ENCODE measurements around the gene PIEZO2.

- no peak for TF ChIP-seq EZH2 (IDR thresholded peaks at IDR 0.05)
- no peak for TF ChIP-seq POLR2AphosphoS5 (IDR thresholded peaks at IDR 0.05; ENCODE audit: borderline replicate concordance, low read depth, low read length)
- TF ChIP-seq FOXP2 (optimal IDR thresholded peaks at IDR 0.05; ENCODE audit: control extremely low read depth, extremely low read length, insufficient read depth): no peak
Measured at GRCh38 chr18:11150271-11150615, 874 bp upstream of the PIEZO2 start.

All from SK-N-MC (cell line).